NCI-H1105 (cell line): Measurements from ENCODE around the gene WDFY2.
"Not testable (repeated sequence)": the region's sequence is repeated elsewhere in the genome, so short reads cannot be mapped to it uniquely, and the experiment has no call there.

Source experiments
- DNase-seq: peaks from one replicate; lab custom pipeline; 2025; lab: John Stamatoyannopoulos, UW

The WDFY2 gene

DNA sequence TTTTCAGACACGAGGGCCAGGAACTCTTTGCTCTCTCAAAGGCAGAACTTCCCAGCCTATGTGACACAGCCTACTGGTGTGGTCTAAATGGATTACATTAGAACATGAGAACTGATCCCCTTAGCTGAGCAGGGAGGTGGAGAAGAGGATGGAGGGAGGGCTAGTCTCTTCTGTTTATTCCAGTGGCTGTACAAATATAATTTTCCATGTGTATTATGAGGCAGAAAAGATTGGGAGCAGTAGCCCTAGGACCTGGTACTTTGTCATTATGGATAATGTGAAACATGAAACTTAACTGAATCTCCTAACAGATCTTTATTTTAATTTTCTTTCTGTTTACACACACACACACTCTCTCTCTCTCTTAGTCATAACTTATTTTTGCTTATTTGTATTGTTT lies 82.1 kb downstream of the WDFY2 start:
- DNase-seq = no peak

GRCh38 chr13:51666839-51667238 lies 82.6 kb downstream of the WDFY2 start:
- DNase-seq = no peak

GRCh38 chr13:51668580-51669195 lies 84.4 kb downstream of the WDFY2 start:
- DNase-seq = no peak

DNA sequence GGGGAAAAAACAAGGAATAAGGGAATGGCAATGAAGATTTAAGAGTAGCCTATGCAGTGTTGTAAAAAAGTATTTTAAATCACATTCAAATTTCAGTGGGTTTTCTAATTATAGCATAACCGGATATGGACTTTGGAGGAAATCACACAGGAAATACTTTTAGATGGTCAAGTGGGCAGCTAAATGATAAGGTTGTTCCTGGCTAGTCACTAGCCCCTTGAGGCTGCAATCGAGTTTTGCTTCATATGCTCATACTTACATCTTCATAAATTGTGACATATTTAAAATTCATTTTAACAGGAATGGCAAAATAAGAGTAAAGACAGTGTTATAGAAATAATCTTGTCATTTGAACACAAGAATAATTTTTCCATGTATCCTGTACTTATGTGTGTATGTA lies 88.9 kb downstream of the WDFY2 start:
- DNase-seq = no peak

GRCh38 chr13:51674276-51674675 lies 90.0 kb downstream of the WDFY2 start:
- DNase-seq = no peak

DNA sequence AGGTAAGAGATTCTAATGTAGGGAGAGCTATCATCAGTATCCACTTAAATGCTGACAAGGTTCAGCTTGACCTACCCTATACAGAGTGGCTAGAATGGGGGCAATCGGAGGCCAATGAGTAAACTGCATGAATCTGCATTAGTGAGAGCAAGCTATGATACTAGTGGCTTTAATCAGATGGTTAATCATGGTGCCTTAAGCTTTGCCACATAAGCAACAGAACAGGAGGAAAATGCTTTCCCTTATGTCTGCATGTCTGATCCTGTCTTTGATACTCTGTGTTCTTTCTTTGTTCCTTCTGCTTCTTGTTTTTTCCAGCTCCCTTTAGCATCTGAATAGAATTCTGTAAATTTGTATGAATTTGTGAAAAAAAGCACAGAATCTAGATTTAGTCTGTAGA lies 91.1 kb downstream of the WDFY2 start:
- DNase-seq = no peak

- DNase-seq = no peak
Measured at GRCh38 chr13:51675877-51676276, 91.6 kb downstream of the WDFY2 start.

DNA sequence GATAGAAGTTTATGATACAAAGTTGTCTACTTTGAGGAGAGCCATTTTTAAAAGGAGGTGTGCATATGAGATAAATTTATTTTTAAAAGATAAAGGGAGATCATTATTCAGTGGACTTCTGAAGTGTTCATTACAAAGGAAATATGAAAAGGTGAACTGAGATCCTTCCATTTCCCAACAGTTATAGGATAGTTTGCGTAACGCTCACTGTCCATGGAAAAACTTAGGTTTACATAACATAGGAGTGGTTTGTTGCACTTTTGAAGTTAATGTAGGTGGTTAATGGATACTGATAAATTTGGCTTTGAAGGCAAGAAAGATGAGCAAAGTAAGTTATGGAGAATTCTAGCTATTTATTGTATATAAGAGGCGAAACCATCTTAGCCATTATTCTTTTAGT lies 92.5 kb downstream of the WDFY2 start:
- no peak for DNase-seq

DNA sequence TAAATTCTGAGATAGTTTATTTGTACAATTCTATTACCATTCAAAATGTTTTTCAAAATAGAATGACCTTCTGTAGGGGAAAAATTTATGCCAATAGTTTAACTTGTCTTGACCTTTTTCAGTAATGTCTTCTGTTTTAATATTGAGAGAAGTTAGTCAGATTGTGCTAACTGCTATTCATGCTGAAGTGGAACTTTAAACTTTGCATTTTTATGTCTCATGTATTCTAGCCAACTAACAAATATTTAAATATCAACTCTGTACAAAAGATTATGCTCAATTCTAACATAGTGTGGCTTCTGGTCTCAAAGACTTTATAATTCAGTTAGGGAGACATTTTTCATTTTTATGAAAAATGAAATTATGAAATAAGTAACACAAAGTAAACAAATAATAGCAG lies 94.2 kb downstream of the WDFY2 start:
- DNase-seq = no peak

GRCh38 chr13:51679616-51680015 lies 95.4 kb downstream of the WDFY2 start:
- no peak for DNase-seq

- no peak for DNase-seq
Measured at GRCh38 chr13:51681037-51681678, 96.9 kb downstream of the WDFY2 start.

DNA sequence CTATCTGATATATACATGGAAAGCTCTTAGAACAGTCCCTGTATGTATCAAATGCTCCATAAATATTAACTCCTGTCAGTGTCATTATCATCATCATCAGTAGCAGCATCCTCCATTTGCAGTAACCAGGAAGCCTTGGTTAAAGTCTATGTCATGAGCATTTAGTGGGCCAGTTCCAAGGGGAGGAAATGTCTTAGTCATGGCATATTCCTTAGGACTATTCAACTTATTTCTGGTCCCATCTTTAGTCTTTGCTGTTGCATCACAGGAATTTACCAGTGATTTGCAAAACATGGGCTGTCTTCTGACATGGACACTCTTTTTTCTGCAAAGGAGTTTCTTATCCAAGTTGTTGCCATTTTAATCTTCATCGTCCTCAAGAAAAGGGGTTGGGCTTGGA lies 98.4 kb downstream of the WDFY2 start:
- no peak for DNase-seq

- no peak for DNase-seq
Measured at GRCh38 chr13:51683597-51683996, 99.3 kb downstream of the WDFY2 start.

DNA sequence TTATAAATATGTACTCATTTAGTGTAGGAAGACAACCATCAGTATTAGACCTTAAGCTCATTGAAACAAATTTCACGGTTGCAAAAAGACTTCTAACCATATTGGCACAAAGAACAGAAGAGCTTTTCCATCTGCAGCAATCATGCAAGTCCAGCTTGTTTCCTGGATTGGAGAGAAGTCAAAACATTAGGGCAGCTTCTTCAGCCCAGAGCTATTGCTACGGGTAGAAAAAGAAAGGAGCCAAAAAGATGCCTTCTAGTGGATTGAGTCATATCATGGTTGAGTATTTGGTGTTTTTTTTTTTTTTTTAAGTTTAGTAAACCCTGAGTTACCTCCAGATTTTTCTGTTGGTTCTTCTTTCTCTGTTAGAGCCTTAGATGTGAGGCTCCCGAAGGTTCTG lies 99.8 kb downstream of the WDFY2 start:
- no peak for DNase-seq

DNA sequence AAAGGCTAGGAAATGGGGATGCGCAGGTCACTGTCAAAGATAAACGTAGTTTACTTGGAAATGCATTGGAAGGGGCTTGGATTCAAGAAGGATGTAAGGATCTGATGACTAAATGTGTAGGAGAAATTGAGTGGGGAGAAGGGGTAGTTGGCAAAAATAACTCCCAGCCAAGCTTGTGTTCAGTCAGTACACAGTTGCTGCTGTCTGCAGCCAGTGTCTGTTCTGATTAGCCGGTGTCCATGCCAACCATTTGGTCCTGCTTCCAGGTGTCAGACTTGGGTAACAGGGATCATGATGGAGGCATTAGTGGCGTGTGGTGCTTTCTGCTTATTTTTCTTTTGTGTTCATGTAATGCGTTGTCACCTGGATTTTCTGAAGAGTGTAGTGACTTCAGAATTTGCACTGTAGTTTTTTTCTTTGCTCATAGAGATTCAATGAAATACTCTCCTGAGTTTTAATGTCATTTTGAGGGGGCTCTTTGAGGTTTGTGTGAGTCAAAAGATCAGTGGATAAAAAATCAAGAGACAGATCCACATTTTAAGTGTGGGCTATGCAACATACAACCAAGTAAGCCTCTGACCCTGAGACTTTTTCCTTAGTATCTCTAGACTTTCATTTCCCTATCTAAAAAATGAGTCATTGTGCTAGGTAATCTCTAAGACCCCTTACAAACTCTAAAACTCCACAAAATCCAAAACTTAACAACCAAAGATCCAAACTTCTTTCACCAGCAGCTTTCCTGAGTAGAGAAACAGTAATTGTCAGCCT lies 103.9 kb downstream of the WDFY2 start:
- DNase-seq = no peak

- DNase-seq = no peak
Measured at GRCh38 chr13:51688937-51689662, 104.8 kb downstream of the WDFY2 start.

GRCh38 chr13:51689663-51689996 lies 105.4 kb downstream of the WDFY2 start:
- DNase-seq = no peak

DNA sequence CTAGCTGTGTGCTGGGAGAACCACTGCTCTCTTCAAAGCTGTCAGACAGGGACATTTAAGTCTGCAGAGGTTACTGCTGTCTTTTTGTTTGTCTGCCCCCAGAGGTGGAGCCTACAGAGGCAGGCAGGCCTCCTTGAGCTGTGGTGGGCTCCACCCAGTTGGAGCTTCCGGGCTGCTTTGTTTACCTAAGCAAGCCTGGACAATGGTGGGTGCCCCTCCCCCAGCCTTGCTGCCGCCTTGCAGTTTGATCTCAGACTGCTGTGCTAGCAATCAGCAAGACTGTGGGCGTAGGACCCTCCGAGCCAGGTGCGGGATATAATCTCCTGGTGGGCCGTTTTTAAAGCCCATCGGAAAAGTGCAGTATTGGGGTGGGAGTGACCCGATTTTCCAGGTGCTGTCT lies 111.4 kb downstream of the WDFY2 start:
- not testable (repeated sequence) for DNase-seq

DNA sequence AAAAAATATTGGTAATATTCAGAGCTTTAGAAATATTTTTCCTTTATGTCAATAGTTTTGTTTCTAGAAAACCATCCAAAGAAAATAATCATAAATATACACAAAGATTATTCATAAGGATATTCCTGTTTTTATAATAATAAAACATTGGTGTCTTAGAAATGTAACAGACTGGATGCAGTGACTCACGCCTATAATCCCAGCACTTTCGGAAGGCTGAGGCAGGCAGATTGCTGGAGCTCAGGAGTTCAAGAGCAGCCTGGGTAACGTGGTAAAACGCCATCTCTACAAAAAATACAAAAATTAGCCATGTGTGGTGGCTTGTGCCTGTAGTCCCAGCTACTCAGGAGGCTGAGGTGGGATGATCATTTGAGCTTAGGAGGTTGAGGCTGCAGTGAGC lies 112.9 kb downstream of the WDFY2 start:
- no peak for DNase-seq

GRCh38 chr13:51697855-51698254 lies 113.6 kb downstream of the WDFY2 start:
- no peak for DNase-seq

DNA sequence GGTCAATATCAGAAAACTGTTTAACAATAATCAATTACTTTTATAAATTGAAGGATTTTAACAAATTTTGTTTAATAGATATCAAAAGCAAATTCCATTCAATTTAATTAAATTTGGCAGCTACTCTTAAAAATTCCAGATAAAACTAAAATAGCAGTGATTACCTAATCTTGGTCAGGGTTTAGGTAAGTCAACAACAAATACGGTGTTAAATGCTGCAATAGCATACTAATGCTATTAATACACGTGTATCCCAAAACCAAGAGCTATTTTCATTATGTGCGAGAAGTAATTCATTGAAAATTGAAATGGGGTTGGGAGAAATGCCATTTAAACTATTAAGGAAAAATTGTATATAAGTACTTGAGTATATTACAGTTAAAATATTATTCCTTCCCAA lies 114.1 kb downstream of the WDFY2 start:
- DNase-seq = no peak

GRCh38 chr13:51704399-51705313 lies 120.4 kb downstream of the WDFY2 start:
- DNase-seq = no peak
